Measurements from ENCODE around the gene POFUT1. TPM values are rescaled to one million over a fixed set of nuclear protein-coding genes. Genes with fewer than 3 reads are reported as not detected.

POFUT1 gene
- total and polyA plus RNA-seq, 2 of the 8 experiments (the other 6 are each of a cell fraction or from before 2014, with no cell fraction given): 19.4 to 24.4 TPM

DNA sequence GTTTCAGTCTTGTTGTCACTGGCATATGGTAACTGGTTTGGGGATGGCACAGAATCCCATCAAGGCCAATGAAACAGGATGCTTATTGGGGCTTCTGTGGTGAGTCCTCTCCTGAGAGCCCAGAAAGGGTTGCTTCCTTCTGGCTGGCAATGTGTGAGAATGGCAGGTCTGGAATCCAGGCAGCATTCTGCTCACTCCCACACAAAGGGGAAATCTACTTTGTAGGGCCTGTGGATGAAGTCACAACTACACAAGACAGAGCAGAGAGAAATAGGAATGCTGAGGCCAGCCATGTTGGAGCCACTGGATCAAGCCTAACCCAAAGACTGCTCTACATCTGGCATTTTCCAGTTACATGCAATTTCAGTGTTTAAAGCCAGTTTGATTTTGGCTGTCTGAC is 15.8 kb upstream of the POFUT1 start:
- Histone ChIP-seq H3K4me1 (replicated peaks in 1 of 4; ENCODE audit: control insufficient read depth in 3 of 4, insufficient read depth in 4 of 4, low read length in 3 of 4) (peaks cover 2 to 21% (median 18%) of the 10 kb centered on the region in 4 experiments), H4K8ac (ENCODE audit: extremely low read depth, insufficient read depth, low read length) (no peak overlapping the region), H3K56ac (replicated peaks; ENCODE audit: insufficient read length, low read depth, low read length) (no peak overlapping the region), H2BK12ac (ENCODE audit: low read depth, low read length) (no peak overlapping the region), H4K20me1 (replicated peaks in 1 of 2; ENCODE audit: control insufficient read depth in 1 of 2, insufficient read depth in 2 of 2, low read length in 2 of 2) (peaks cover 7 to 14% of the 10 kb centered on the region in 2 experiments), H3K9me3 (ENCODE audit: insufficient read depth in 2 of 2, low read depth in 1 of 2, low read length in 1 of 2) (peaks cover 0 to 4% of the 10 kb centered on the region in 2 experiments; a peak in 1 of 4 replicates), H3K14ac (ENCODE audit: insufficient read length) (no peak overlapping the region), H3K36me3 (ENCODE audit: control insufficient read depth in 2 of 4, insufficient read depth in 4 of 4, low read length in 3 of 4) (peaks cover 17 to 21% (median 19%) of the 10 kb centered on the region in 4 experiments), H4K5ac (ENCODE audit: insufficient read length, low read depth, low read length) (no peak overlapping the region), H3K9ac (replicated peaks in 1 of 4; ENCODE audit: extremely low read depth in 1 of 4, low read depth in 3 of 4, low read length in 3 of 4) (no peak overlapping the region), H3K4me2 (ENCODE audit: insufficient read depth in 1 of 2, low read depth in 2 of 2, low read length in 2 of 2) (no peak overlapping the region), H3K27ac (ENCODE audit: low read depth, low read length) (no peak overlapping the region), H2AK5ac (ENCODE audit: low read depth, low read length) (no peak overlapping the region), H2BK20ac (ENCODE audit: low read length) (no peak overlapping the region), H2BK15ac (ENCODE audit: low read length) (no peak overlapping the region), H3K4me3 (ENCODE audit: extremely low read depth in 1 of 4, insufficient read depth in 2 of 4, low read depth in 3 of 4, low read length in 4 of 4) (no peak overlapping the region), H3K4ac (replicated peaks; ENCODE audit: insufficient read length, low read depth, low read length) (no peak overlapping the region), H3K27me3 (replicated peaks in 1 of 4; ENCODE audit: control insufficient read depth in 3 of 4, extremely low read depth in 1 of 4, insufficient read depth in 3 of 4, low read length in 3 of 4) (no peaks in the 10 kb centered on the region), H2AFZ (ENCODE audit: low read length) (no peak overlapping the region), H3K79me2 (ENCODE audit: control insufficient read depth in 1 of 2, insufficient read depth in 2 of 2, low read length in 2 of 2) (peaks cover 0 to 8% of the 10 kb centered on the region in 2 experiments; a peak in 1 of 4 replicates), H3K23ac (ENCODE audit: insufficient read length) (no peak overlapping the region), H2BK5ac (ENCODE audit: low read depth, low read length) (no peak overlapping the region), H3K79me1 (ENCODE audit: low read depth, low read length) (0 out of 2 replicates have a peak, but pooled peaks cover 4% of the 10 kb centered on the region), H3K23me2 (ENCODE audit: low read depth, low read length) (peaks cover 4% of the 10 kb centered on the region; the same call in 1 of the 2 replicates), H4K91ac (replicated peaks; ENCODE audit: insufficient read length, low read length) (no peak overlapping the region), H2BK120ac (replicated peaks; ENCODE audit: low read depth, low read length) (no peak overlapping the region), H3K18ac (ENCODE audit: extremely low read depth, low read length) (no peak overlapping the region)
- CTCF ChIA-PET (ENCODE audit: partially characterized antibody): no interaction called here
- no peak for FAIRE-seq
- DNase-seq (ENCODE audit: low read depth in 1 of 2, low spot score in 2 of 2): no peak
- POLR2A ChIA-PET (ENCODE audit: partially characterized antibody): interaction anchor here (1.0 to 5.6 kb wide), 4 partner anchors 12 to 28 kb away, joined by 3 to 77 read pairs (median 4); partner anchors contain the start of genes PLAGL2 and POFUT1
- TF ChIP-seq EZH2 (IDR thresholded peaks at IDR 0.05; ENCODE audit: low read depth, low read length, severe bottlenecking) (no peak), NANOG (IDR thresholded peaks at IDR 0.05; ENCODE audit: insufficient read depth, low read depth, low read length, poor library complexity, severe bottlenecking) (no peak), HDAC2 (IDR thresholded peaks at IDR 0.05; ENCODE audit: borderline replicate concordance in 1 of 2, low read depth in 2 of 2, low read length in 2 of 2) (no peak), GABPA (IDR thresholded peaks at IDR 0.05; ENCODE audit: borderline replicate concordance, insufficient read depth, low read length) (no peak), SUZ12 (IDR thresholded peaks at IDR 0.05; ENCODE audit: low read length) (no peak), TAF7 (optimal IDR thresholded peaks at IDR 0.05; ENCODE audit: borderline replicate concordance, low read depth, low read length) (no peak), TCF12 (IDR thresholded peaks at IDR 0.05; ENCODE audit: low read depth, low read length) (no peak), CHD1 (IDR thresholded peaks at IDR 0.05; ENCODE audit: low read depth, low read length) (no peak), ASH2L (IDR thresholded peaks at IDR 0.05; ENCODE audit: low read length) (no peak), SIRT6 (IDR thresholded peaks at IDR 0.05; ENCODE audit: low read length) (no peak)
- TF ChIP-seq, protein P1, sequence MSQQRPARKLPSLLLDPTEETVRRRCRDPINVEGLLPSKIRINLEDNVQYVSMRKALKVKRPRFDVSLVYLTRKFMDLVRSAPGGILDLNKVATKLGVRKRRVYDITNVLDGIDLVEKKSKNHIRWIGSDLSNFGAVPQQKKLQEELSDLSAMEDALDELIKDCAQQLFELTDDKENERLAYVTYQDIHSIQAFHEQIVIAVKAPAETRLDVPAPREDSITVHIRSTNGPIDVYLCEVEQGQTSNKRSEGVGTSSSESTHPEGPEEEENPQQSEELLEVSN (IDR thresholded peaks at IDR 0.05): no peak
- TF ChIP-seq, protein P2, sequence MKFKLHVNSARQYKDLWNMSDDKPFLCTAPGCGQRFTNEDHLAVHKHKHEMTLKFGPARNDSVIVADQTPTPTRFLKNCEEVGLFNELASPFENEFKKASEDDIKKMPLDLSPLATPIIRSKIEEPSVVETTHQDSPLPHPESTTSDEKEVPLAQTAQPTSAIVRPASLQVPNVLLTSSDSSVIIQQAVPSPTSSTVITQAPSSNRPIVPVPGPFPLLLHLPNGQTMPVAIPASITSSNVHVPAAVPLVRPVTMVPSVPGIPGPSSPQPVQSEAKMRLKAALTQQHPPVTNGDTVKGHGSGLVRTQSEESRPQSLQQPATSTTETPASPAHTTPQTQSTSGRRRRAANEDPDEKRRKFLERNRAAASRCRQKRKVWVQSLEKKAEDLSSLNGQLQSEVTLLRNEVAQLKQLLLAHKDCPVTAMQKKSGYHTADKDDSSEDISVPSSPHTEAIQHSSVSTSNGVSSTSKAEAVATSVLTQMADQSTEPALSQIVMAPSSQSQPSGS (IDR thresholded peaks at IDR 0.05; ENCODE audit: low read length): no peak
